DMS153 (cell line): ENCODE measurements around the gene PNMA8A.

Source experiments
- DNase-seq: peaks from one replicate; lab custom pipeline; 2025; lab: John Stamatoyannopoulos, UW

PNMA8A gene

GRCh38 chr19:46428239-46429135 is 42.9 kb downstream of the PNMA8A start, which contains the start of gene PNMA8C:
Gene PNMA8C (minus strand): TSS chr19:46428936. CDS start chr19:46428359, 577 bp downstream.
- peak; percentile 51 for DNase-seq

GRCh38 chr19:46427518-46428045 is 43.8 kb downstream of the PNMA8A start:
- DNase-seq: no peak

- DNase-seq: peak; percentile 27
Observed at GRCh38 chr19:46426506-46427162, 44.7 kb downstream of the PNMA8A start.

GRCh38 chr19:46426035-46426505 is 45.3 kb downstream of the PNMA8A start:
- DNase-seq: no peak

GRCh38 chr19:46423188-46423587 is 48.2 kb downstream of the PNMA8A start:
- no peak for DNase-seq

GRCh38 chr19:46422344-46422743 is 49.0 kb downstream of the PNMA8A start:
- no peak for DNase-seq

- DNase-seq: no peak
Observed at GRCh38 chr19:46420056-46420455, 51.3 kb downstream of the PNMA8A start.
